Peyer's patch (tissue), 4 donors: Measurements from ENCODE around the gene KLK2.

Experiments
- CTCF ChIP-seq, 6 experiments: fragments of 450-650 bp in 4 of 6; fragments of 200-600 bp in 2 of 6; sonication (generic) in 1 of 6; IDR thresholded peaks; one replicate each; pipeline ENCODE4 v1.5.1; 2017 to 2019; ENCODE audit warnings: antibody characterized with exemption in 6 of 6, mild to moderate bottlenecking in 3 of 6, moderate library complexity in 1 of 6
- POLR2A ChIP-seq, 2 donors: fragments of 450-650 bp; IDR thresholded peaks; one replicate each; pipeline ENCODE4 v1.5.1; 2017; ENCODE audit warnings: antibody characterized with exemption in 2 of 2, mild to moderate bottlenecking in 2 of 2, moderate library complexity in 2 of 2

- no peak for TF ChIP-seq POLR2A (IDR thresholded peaks at IDR 0.05)
- peak in 4 of 6 experiments; percentile 24 to 45 (median 32) for TF ChIP-seq CTCF (IDR thresholded peaks at IDR 0.05)
These were observed 33.0 kb downstream of the KLK2 start for GRCh38 chr19:50906217-50906616.
